GM18873 (cell line): Measurements from ENCODE around the gene PLA2G2F.

Experiments
- ATAC-seq: cut with Tn5 transposase; IDR thresholded peaks from one replicate; pipeline ENCODE4 v1.9.1; 2021; ENCODE audit warnings: mild to moderate bottlenecking, moderate library complexity, moderate number of reproducible peaks; ENCODE audit not compliant: unreplicated experiment, low FRiP score

Gene PLA2G2F

GRCh38 chr1:20138961-20139550 lies at the start of gene PLA2G2F:
TSS of gene PLA2G2F (plus strand) at chr1:20139323. CDS start at chr1:20139428, 105 bp downstream.
- no peak for ATAC-seq

- no peak for ATAC-seq
Observed at GRCh38 chr1:20089328-20090077, 49.6 kb upstream of the PLA2G2F start.

GRCh38 chr1:20090119-20090518 lies 49.0 kb upstream of the PLA2G2F start:
- no peak for ATAC-seq

- ATAC-seq = no peak
Observed at GRCh38 chr1:20090641-20091040, 48.5 kb upstream of the PLA2G2F start.

GRCh38 chr1:20093303-20093702 lies 45.8 kb upstream of the PLA2G2F start:
- no peak for ATAC-seq

GRCh38 chr1:20093940-20094391 lies 45.2 kb upstream of the PLA2G2F start:
- no peak for ATAC-seq

GRCh38 chr1:20095564-20096434 lies 43.3 kb upstream of the PLA2G2F start:
- no peak for ATAC-seq

GRCh38 chr1:20096840-20097447 lies 42.2 kb upstream of the PLA2G2F start:
- ATAC-seq = no peak

- no peak for ATAC-seq
Observed at GRCh38 chr1:20099533-20099932, 39.6 kb upstream of the PLA2G2F start.

- no peak for ATAC-seq
Observed at GRCh38 chr1:20100632-20101355, 38.3 kb upstream of the PLA2G2F start.

GRCh38 chr1:20102875-20103274 lies 36.2 kb upstream of the PLA2G2F start:
- no peak for ATAC-seq

- no peak for ATAC-seq
Observed at GRCh38 chr1:20105856-20106255, 33.3 kb upstream of the PLA2G2F start.

GRCh38 chr1:20107351-20107750 lies 31.8 kb upstream of the PLA2G2F start:
- ATAC-seq = no peak

GRCh38 chr1:20107796-20108195 lies 31.3 kb upstream of the PLA2G2F start:
- ATAC-seq = no peak

GRCh38 chr1:20108366-20109123 lies 30.6 kb upstream of the PLA2G2F start:
- no peak for ATAC-seq

- ATAC-seq = no peak
Observed at GRCh38 chr1:20109223-20109856, 29.8 kb upstream of the PLA2G2F start.

- ATAC-seq = no peak
Observed at GRCh38 chr1:20110679-20111078, 28.4 kb upstream of the PLA2G2F start.

GRCh38 chr1:20111452-20111851 lies 27.7 kb upstream of the PLA2G2F start:
- no peak for ATAC-seq
